GOT3 (cell line): Measurements from ENCODE around the gene CCDC127.
"Not testable (repeated sequence)": the region's sequence is repeated elsewhere in the genome, so short reads cannot be mapped to it uniquely, and the experiment has no call there.

Source experiments
- DNase-seq: peaks from one replicate; lab custom pipeline; 2025; ENCODE audit warnings: mixed read lengths; lab: John Stamatoyannopoulos, UW

Gene CCDC127

GRCh38 chr5:204001-204400 lies 14.0 kb downstream of the CCDC127 start:
- no peak for DNase-seq

GRCh38 chr5:203246-203930 lies 14.6 kb downstream of the CCDC127 start:
- DNase-seq = no peak

- DNase-seq = no peak
Measured at GRCh38 chr5:201672-202071, 16.3 kb downstream of the CCDC127 start.

GRCh38 chr5:200985-201384 lies 17.0 kb downstream of the CCDC127 start:
- DNase-seq = no peak

- DNase-seq = no peak
Measured at GRCh38 chr5:199950-200645, 17.9 kb downstream of the CCDC127 start.

GRCh38 chr5:199197-199949 lies 18.6 kb downstream of the CCDC127 start:
- no peak for DNase-seq

- no peak for DNase-seq
Measured at GRCh38 chr5:198516-199196, 19.3 kb downstream of the CCDC127 start.

GRCh38 chr5:197892-198489 lies 20.0 kb downstream of the CCDC127 start:
- no peak for DNase-seq

GRCh38 chr5:197031-197430 lies 20.9 kb downstream of the CCDC127 start:
- not testable (repeated sequence) for DNase-seq

- no peak for DNase-seq
Measured at GRCh38 chr5:196350-196749, 21.6 kb downstream of the CCDC127 start.

- DNase-seq = no peak
Measured at GRCh38 chr5:195401-196160, 22.4 kb downstream of the CCDC127 start.

- no peak for DNase-seq
Measured at GRCh38 chr5:194603-195209, 23.2 kb downstream of the CCDC127 start.

GRCh38 chr5:194102-194501 lies 23.9 kb downstream of the CCDC127 start:
- no peak for DNase-seq

- DNase-seq = no peak
Measured at GRCh38 chr5:192970-193831, 24.8 kb downstream of the CCDC127 start.

GRCh38 chr5:192691-192969 lies 25.3 kb downstream of the CCDC127 start:
- DNase-seq = no peak

- DNase-seq = no peak
Measured at GRCh38 chr5:191949-192690, 25.8 kb downstream of the CCDC127 start.

- DNase-seq = no peak
Measured at GRCh38 chr5:191036-191948, 26.7 kb downstream of the CCDC127 start, which contains the start of gene LRRC14B. Gene LRRC14B (plus strand): TSS chr5:191495. CDS start chr5:191539, 44 bp downstream.

GRCh38 chr5:190366-191035 lies 27.5 kb downstream of the CCDC127 start:
- no peak for DNase-seq
